HepG2 (cell line): ENCODE results near the gene TANGO6. TPM values are rescaled to one million over a fixed set of nuclear protein-coding genes. Genes with fewer than 3 reads are reported as not detected.

Experiments used
- ATAC-seq: fragments of 200-7000 bp; cut with Tn5 transposase; 3 replicates; pipeline ENCODE4 v1.9.1; 2020; ENCODE audit warnings: mild to moderate bottlenecking, moderate library complexity
- BruUV-seq: library from RNA; stranded (reverse); fragments of 400-500 nt; replicated peaks from 2 replicates; lab custom pipeline; 2021; lab: Mats Ljungman, UMichigan
- CTCF ChIA-PET: fragments of 300-600 bp; formaldehyde crosslinking; extraction: SDS; loops from one replicate; lab custom pipeline; 2021; ENCODE audit warnings: low total read pairs, inconsistent platforms, low intra/inter-chr PET ratio; lab: Yijun Ruan, JAX
- POLR2A ChIA-PET: fragments of 350-600 bp; sonication (Branson Sonifier 250); formaldehyde crosslinking; loops from one replicate; lab custom pipeline; 2020; ENCODE audit warnings: antibody characterized with exemption, inconsistent platforms; lab: Yijun Ruan, JAX
- DNase-seq: peaks from one replicate; pipeline ENCODE4 v3.0.0-alpha.2; 2015; ENCODE audit warnings: low spot score
- FAIRE-seq: peaks from 3 replicates; lab custom pipeline; 2011; peaks lifted over from hg19 to GRCh38; lab: Jason Lieb, UNC
- H2AFZ ChIP-seq: one replicate; pipeline ENCODE4 v1.6.1; 2011; ENCODE audit warnings: low read length, inconsistent platforms
- H3K27ac ChIP-seq: fragments of 300-600 bp; 3 replicates; pipeline ENCODE4 v1.8.0; 2011; ENCODE audit warnings: mixed run types, mild to moderate bottlenecking, mixed read lengths, low read length, inconsistent platforms; ENCODE audit not compliant: insufficient read depth; ENCODE audit errors: extremely low read length
- H3K27me3 ChIP-seq, 2 experiments: fragments of 200-600 bp in 1 of 2; 2 replicates in 1 of 2; 3 replicates in 1 of 2; pipeline versions ENCODE4 v1.6.0 to v1.8.0; 2011; ENCODE audit warnings: low read length in 2 of 2, mild to moderate bottlenecking in 2 of 2, moderate library complexity in 2 of 2, inconsistent platforms in 1 of 2; ENCODE audit not compliant: insufficient read depth in 2 of 2, control insufficient read depth in 1 of 2
- H3K36me3 ChIP-seq, 2 experiments: fragments of 200-600 bp in 1 of 2; replicated peaks in 1 of 2; 2 replicates in 1 of 2; 3 replicates in 1 of 2; pipeline versions ENCODE4 v1.5.1 to v1.8.0; 2011; ENCODE audit warnings: low read length in 2 of 2, inconsistent platforms in 1 of 2; ENCODE audit not compliant: insufficient read depth in 2 of 2, control insufficient read depth in 1 of 2
- H3K4me1 ChIP-seq: 2 replicates; pipeline ENCODE4 v1.5.1; 2012; ENCODE audit warnings: low read length, inconsistent platforms; ENCODE audit not compliant: insufficient read depth
- H3K4me2 ChIP-seq: 2 replicates; pipeline ENCODE4 v1.6.0; 2011; ENCODE audit warnings: low read depth, low read length, inconsistent platforms
- H3K4me3 ChIP-seq, 3 experiments: fragments of 200-600 bp in 1 of 3; sonication (generic), shearing (Covaris generic) in 1 of 3; replicated peaks in 1 of 3; 2 replicates each; pipeline ENCODE4 v1.5.1; 2011 to 2016; ENCODE audit warnings: low read length in 3 of 3, inconsistent platforms in 2 of 3, low read depth in 2 of 3, mild to moderate bottlenecking in 2 of 3, control low read depth in 1 of 3, mixed read lengths in 1 of 3; ENCODE audit not compliant: insufficient read depth in 1 of 3
- H3K79me2 ChIP-seq: one replicate; pipeline ENCODE4 v1.6.1; 2011; ENCODE audit warnings: low read length, inconsistent platforms; ENCODE audit not compliant: insufficient read depth
- H3K9ac ChIP-seq: 2 replicates; pipeline ENCODE4 v1.6.0; 2011; ENCODE audit warnings: mild to moderate bottlenecking, low read depth, low read length, inconsistent platforms; ENCODE audit not compliant: insufficient read depth
- H3K9me3 ChIP-seq: 2 replicates; pipeline ENCODE4 v1.5.1; 2012; ENCODE audit warnings: mild to moderate bottlenecking, low read length
- H4K20me1 ChIP-seq: 2 replicates; pipeline ENCODE4 v1.6.0; 2011; ENCODE audit warnings: inconsistent platforms, mild to moderate bottlenecking, low read length, moderate library complexity; ENCODE audit not compliant: insufficient read depth
- CEBPB ChIP-seq: IDR thresholded peaks from 2 replicates; pipeline ENCODE4 v1.6.1; 2011; ENCODE audit warnings: low read depth, low read length, improper control_type of control experiment, borderline replicate concordance
- FOXP1 ChIP-seq, 2 experiments: fragments of 450-650 bp in 1 of 2; IDR thresholded peaks; 2 replicates each; pipeline ENCODE4 v1.6.1; 2017 to 2018; ENCODE audit warnings: antibody characterized with exemption in 1 of 2
- RAD51 ChIP-seq: fragments of 450-650 bp; IDR thresholded peaks from 2 replicates; pipeline ENCODE4 v1.6.1; 2016; ENCODE audit warnings: borderline replicate concordance
- SRY ChIP-seq: sonication (generic); formaldehyde crosslinking; IDR thresholded peaks from 2 replicates; pipeline ENCODE4 v1.8.0; 2022; ENCODE audit warnings: mild to moderate bottlenecking, missing genetic modification reagents
- WGBS: methylation state at CpG from one replicate; pipeline ENCODE4 v1.1.6; 2017; ENCODE audit warnings: low lambda C conversion rate; 5-methylcytosine and 5-hydroxymethylcytosine counted together
- in situ Hi-C: cut with HindIII; loops from 2 replicates; pipeline ENCODE4 v1.10.0; 2017; ENCODE audit warnings: low pct_unique_long_range_greater_than_20kb; ENCODE audit not compliant: extremely low pct_ligation_motif_present
- intact Hi-C: fragments of 100-400 bp; cut with micrococcal nuclease; formaldehyde crosslinking; loops from one replicate; pipeline ENCODE4 v1.10.0; 2022; ENCODE audit not compliant: unreplicated experiment
- polyA plus RNA-seq, 8 experiments: library from polyadenylated mRNA; depleted of rRNA in 3 of 8; stranded (reverse) in 7 of 8; unstranded in 1 of 8; fragments of >200 nt; fragmentation: Illumina TruSeq in 4 of 8; extraction: Trizol in 4 of 8; gene quantifications; 2 replicates each; pipeline versions ENCODE4 v1.2.1 to v1.2.3, GENCODE V29; 2011 to 2016; ENCODE audit warnings: low read depth in 4 of 8, missing spikeins in 1 of 8, mixed read lengths in 1 of 8; ENCODE audit not compliant: insufficient read depth in 1 of 8
- total RNA-seq, 5 experiments: library from RNA; depleted of rRNA; stranded (reverse); fragments of >200 nt; fragmentation: Illumina TruSeq; extraction: Trizol; gene quantifications; 2 replicates each; pipeline ENCODE4 v1.2.3, GENCODE V29; 2016; ENCODE audit warnings: low read depth in 1 of 5
- TF ChIP-seq, protein P1 (sequence below): sonication (generic); formaldehyde crosslinking; IDR thresholded peaks from 2 replicates; pipeline ENCODE4 v1.4.0; 2020; ENCODE audit warnings: missing genetic modification reagents
- TF ChIP-seq, protein P2 (sequence below): sonication (generic); formaldehyde crosslinking; IDR thresholded peaks from 2 replicates; pipeline ENCODE4 v1.4.0; 2020; ENCODE audit warnings: missing genetic modification reagents

Gene TANGO6
- total and polyA plus RNA-seq, 2 of the 13 experiments (the other 11 are each of a cell fraction or from before 2014, with no cell fraction given) = 7.2 to 13.3 TPM

DNA sequence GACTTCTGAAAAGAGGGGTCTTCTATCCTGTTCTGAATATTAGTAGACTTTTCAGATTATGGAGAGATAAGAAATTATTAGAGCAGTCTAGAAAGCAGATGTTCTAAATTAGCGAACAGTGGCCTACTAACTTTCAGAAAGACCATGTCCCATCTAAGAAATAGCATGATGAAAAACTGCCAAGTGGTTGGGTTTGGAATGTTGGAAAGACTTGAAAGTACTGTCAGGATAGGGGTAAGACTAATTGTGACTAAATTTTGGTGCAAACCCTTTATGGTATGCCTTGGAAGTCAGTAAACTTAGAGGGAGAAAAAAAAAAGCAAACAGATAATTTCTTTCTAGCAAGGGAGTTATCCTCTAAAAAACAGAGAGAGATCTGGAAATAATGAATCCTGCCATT lies 41.1 kb downstream of the TANGO6 start (continued):
- TF ChIP-seq, protein P1, sequence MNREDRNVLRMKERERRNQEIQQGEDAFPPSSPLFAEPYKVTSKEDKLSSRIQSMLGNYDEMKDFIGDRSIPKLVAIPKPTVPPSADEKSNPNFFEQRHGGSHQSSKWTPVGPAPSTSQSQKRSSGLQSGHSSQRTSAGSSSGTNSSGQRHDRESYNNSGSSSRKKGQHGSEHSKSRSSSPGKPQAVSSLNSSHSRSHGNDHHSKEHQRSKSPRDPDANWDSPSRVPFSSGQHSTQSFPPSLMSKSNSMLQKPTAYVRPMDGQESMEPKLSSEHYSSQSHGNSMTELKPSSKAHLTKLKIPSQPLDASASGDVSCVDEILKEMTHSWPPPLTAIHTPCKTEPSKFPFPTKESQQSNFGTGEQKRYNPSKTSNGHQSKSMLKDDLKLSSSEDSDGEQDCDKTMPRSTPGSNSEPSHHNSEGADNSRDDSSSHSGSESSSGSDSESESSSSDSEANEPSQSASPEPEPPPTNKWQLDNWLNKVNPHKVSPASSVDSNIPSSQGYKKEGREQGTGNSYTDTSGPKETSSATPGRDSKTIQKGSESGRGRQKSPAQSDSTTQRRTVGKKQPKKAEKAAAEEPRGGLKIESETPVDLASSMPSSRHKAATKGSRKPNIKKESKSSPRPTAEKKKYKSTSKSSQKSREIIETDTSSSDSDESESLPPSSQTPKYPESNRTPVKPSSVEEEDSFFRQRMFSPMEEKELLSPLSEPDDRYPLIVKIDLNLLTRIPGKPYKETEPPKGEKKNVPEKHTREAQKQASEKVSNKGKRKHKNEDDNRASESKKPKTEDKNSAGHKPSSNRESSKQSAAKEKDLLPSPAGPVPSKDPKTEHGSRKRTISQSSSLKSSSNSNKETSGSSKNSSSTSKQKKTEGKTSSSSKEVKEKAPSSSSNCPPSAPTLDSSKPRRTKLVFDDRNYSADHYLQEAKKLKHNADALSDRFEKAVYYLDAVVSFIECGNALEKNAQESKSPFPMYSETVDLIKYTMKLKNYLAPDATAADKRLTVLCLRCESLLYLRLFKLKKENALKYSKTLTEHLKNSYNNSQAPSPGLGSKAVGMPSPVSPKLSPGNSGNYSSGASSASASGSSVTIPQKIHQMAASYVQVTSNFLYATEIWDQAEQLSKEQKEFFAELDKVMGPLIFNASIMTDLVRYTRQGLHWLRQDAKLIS (CRISPR knock-in tag) = no peak
- no peak for TF ChIP-seq CEBPB

DNA sequence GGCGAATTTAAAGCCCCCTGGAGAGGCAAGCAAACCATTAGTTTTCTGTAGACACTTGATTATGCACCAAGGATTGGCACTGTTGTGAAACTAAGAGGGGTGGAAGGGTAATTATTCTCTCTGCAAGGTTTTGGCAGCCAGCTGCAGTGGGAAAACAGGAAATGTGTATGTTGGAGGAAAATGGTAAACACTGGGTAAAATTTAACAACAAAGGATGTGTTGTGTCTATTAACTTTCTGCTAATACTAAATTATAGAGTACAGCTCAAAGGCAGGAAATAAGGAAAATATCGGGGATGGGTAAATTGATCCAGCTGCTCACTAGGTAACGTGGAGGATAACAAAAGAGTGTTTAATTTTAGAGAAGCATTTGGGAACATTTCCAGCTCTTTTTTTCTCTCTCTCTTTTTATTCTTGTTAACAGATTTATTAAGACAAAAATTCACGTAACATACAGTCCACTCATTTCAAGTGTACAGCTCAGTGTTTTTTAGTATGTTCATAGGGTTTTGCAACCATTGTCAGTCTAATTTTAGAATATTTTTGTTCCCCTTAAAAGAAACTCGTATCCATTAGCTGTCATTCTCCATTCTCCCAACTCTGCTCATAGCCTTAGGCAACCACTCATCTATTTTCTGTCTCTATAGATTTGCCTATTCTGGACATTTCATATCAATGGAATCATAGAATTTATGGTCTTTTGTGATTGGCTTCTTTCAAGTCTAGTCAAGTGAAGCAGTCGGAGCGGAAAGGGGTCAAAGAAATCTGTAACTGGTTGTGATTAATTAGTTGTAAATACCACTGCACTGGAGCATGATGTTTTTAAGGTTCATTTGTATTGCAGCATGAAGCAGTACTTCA lies 41.8 kb downstream of the TANGO6 start:
- CTCF ChIA-PET = no interaction called here
- in situ Hi-C loops (no loop called here), intact Hi-C loops (no loop called here)
- ATAC-seq (no peak), FAIRE-seq (no peak), DNase-seq (no peak)
- Histone ChIP-seq H3K9me3 (no peaks in the 10 kb centered on the region), H3K27me3 (no peaks in the 10 kb centered on the region), H3K4me1 (peaks cover 26% of the 10 kb centered on the region), H2AFZ (no peak overlapping the region), H3K4me3 (no peak overlapping the region), H3K79me2 (no peaks in the 10 kb centered on the region), H3K4me2 (no peak overlapping the region), H3K36me3 (no peaks in the 10 kb centered on the region; a peak in 2 of 5 replicates), H3K27ac (no peak overlapping the region), H4K20me1 (no peaks in the 10 kb centered on the region), H3K9ac (no peak overlapping the region)
- POLR2A ChIA-PET = no interaction called here
- TF ChIP-seq FOXP1 (IDR thresholded peaks at IDR 0.05) (no peak), FOXP1 (CRISPR knock-in tag; IDR thresholded peaks at IDR 0.05) (peak; percentile 68; the same call in 1 of the 2 replicates), SRY (CRISPR knock-in tag) (no peak), RAD51 (no peak)
- TF ChIP-seq, protein P2, sequence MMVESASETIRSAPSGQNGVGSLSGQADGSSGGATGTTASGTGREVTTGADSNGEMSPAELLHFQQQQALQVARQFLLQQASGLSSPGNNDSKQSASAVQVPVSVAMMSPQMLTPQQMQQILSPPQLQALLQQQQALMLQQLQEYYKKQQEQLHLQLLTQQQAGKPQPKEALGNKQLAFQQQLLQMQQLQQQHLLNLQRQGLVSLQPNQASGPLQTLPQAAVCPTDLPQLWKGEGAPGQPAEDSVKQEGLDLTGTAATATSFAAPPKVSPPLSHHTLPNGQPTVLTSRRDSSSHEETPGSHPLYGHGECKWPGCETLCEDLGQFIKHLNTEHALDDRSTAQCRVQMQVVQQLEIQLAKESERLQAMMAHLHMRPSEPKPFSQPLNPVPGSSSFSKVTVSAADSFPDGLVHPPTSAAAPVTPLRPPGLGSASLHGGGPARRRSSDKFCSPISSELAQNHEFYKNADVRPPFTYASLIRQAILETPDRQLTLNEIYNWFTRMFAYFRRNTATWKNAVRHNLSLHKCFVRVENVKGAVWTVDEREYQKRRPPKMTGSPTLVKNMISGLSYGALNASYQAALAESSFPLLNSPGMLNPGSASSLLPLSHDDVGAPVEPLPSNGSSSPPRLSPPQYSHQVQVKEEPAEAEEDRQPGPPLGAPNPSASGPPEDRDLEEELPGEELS (CRISPR knock-in tag) = peak; percentile 45; the same call in 1 of the 2 replicates
- no TSS peak for BruUV-seq
- WGBS = 90% methylated on average over 7 of the region's 7 CpGs
